ENCODE measurements around the gene KCNQ5.

DNA sequence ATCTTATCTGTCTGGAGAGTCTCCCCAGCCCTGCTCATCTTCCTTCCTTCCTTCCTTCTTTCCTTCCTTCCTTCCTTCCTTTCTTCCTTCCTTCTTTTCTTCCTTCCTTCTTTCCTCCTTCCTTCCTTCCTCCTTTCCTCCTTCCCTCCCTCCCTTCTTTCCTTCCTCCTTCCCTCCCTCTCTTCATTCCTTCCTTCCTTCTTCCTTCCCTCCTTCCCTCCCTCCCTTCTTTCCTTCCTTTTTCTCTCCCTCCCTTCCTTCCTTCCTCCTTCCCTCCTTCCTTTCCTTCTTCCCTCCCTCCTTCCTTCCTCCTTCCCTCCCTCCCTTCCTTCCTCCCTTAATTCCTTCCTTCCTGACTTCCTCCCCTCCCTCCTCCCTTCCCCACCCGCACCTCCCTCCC lies 319.4 kb downstream of the KCNQ5 start:
- TF ChIP-seq, protein P1, sequence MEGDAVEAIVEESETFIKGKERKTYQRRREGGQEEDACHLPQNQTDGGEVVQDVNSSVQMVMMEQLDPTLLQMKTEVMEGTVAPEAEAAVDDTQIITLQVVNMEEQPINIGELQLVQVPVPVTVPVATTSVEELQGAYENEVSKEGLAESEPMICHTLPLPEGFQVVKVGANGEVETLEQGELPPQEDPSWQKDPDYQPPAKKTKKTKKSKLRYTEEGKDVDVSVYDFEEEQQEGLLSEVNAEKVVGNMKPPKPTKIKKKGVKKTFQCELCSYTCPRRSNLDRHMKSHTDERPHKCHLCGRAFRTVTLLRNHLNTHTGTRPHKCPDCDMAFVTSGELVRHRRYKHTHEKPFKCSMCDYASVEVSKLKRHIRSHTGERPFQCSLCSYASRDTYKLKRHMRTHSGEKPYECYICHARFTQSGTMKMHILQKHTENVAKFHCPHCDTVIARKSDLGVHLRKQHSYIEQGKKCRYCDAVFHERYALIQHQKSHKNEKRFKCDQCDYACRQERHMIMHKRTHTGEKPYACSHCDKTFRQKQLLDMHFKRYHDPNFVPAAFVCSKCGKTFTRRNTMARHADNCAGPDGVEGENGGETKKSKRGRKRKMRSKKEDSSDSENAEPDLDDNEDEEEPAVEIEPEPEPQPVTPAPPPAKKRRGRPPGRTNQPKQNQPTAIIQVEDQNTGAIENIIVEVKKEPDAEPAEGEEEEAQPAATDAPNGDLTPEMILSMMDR (IDR thresholded peaks at IDR 0.05), result no peak
- TF ChIP-seq POLR2A (IDR thresholded peaks at IDR 0.05), result no peak
